HCT116 (cell line): ENCODE data around the gene LMO7. TPM values are rescaled to one million over a fixed set of nuclear protein-coding genes. Genes with fewer than 3 reads are reported as not detected.

ENCODE experiments used
- ATAC-seq: fragments of 200-7000 bp; cut with Tn5 transposase; 2 replicates; pipeline ENCODE4 v1.9.1; 2020; ENCODE audit warnings: mild to moderate bottlenecking, moderate library complexity
- BruUV-seq: library from RNA; stranded (reverse); fragments of 400-500 nt; replicated peaks from 2 replicates; lab custom pipeline; 2021; lab: Mats Ljungman, UMichigan
- CTCF ChIA-PET: fragments of 300-600 bp; sonication (Branson Sonifier 250); formaldehyde crosslinking; loops from one replicate; lab custom pipeline; 2021; ENCODE audit warnings: antibody characterized with exemption; lab: Charles Lee
- POLR2A ChIA-PET: fragments of 300-600, 350-600 bp; sonication (Branson Sonifier 250); formaldehyde crosslinking; loops from one replicate; lab custom pipeline; 2021; ENCODE audit warnings: antibody characterized with exemption; lab: Charles Lee
- RAD21 ChIA-PET, 2 experiments: fragments of 300-600 bp; sonication (Branson Sonifier 250); formaldehyde crosslinking; loops; one replicate each; lab custom pipeline; 2023; ENCODE audit warnings: low total read pairs in 2 of 2; ENCODE audit not compliant: uncharacterized antibody in 2 of 2, unreplicated experiment in 2 of 2, low non-redundant PET in 1 of 2; lab: Charles Lee
- DNase-seq: peaks from one replicate; pipeline ENCODE4 v3.0.0-alpha.2; 2010; ENCODE audit warnings: low read depth, low spot score
- H2AFZ ChIP-seq: fragments of 200-600 bp; shearing (Covaris generic), sonication (generic); 2 replicates; pipeline ENCODE4 v1.6.1; 2017; ENCODE audit warnings: low read depth, mixed run types, mixed read lengths, antibody characterized with exemption, low read length; ENCODE audit not compliant: poor library complexity, severe bottlenecking
- H3K27ac ChIP-seq: 2 replicates; pipeline ENCODE4 v1.5.1; 2012; ENCODE audit warnings: low read depth, low read length
- H3K27me3 ChIP-seq: fragments of 200-600 bp; sonication (generic); 2 replicates; pipeline ENCODE4 v1.6.1; 2016; ENCODE audit warnings: mixed run types, low read length, mixed read lengths; ENCODE audit not compliant: insufficient read depth
- H3K36me3 ChIP-seq, 2 experiments: fragments of 200-500 bp in 1 of 2; fragments of 200-600 bp in 1 of 2; sonication (Bioruptor generic) in 1 of 2; sonication (generic) in 1 of 2; 2 replicates each; pipeline versions ENCODE4 v1.5.1 to v1.6.1; 2014 to 2016; ENCODE audit warnings: low read length in 2 of 2, inconsistent platforms in 1 of 2, mixed read lengths in 1 of 2, mixed run types in 1 of 2; ENCODE audit not compliant: insufficient read depth in 2 of 2, control insufficient read depth in 1 of 2
- H3K4me1 ChIP-seq, 2 experiments: fragments of 200-600 bp in 1 of 2; sonication (generic) in 1 of 2; 2 replicates each; pipeline versions ENCODE4 v1.5.1 to v1.6.1; 2012 to 2017; ENCODE audit warnings: low read length in 2 of 2, inconsistent platforms in 1 of 2, mild to moderate bottlenecking in 1 of 2, mixed read lengths in 1 of 2, mixed run types in 1 of 2, moderate library complexity in 1 of 2; ENCODE audit not compliant: insufficient read depth in 2 of 2, control insufficient read depth in 1 of 2
- H3K4me2 ChIP-seq: fragments of 200-600 bp; sonication (generic); 2 replicates; pipeline ENCODE4 v1.6.1; 2017; ENCODE audit warnings: mixed run types, low read length, mixed read lengths
- H3K4me3 ChIP-seq, 2 experiments: fragments of 200-600 bp in 1 of 2; sonication (generic) in 1 of 2; replicated peaks in 1 of 2; 2 replicates each; pipeline ENCODE4 v1.5.1; 2011 to 2016; ENCODE audit warnings: low read length in 2 of 2, control low read depth in 1 of 2, low read depth in 1 of 2, mild to moderate bottlenecking in 1 of 2, mixed read lengths in 1 of 2, mixed run types in 1 of 2
- H3K79me2 ChIP-seq: fragments of 200-600 bp; sonication (generic); 2 replicates; pipeline ENCODE4 v1.6.1; 2017; ENCODE audit warnings: mild to moderate bottlenecking, mixed run types, low read length, moderate library complexity, mixed read lengths; ENCODE audit not compliant: insufficient read depth
- H3K9ac ChIP-seq: fragments of 200-600 bp; sonication (generic); 2 replicates; pipeline ENCODE4 v1.6.1; 2016; ENCODE audit warnings: low read length, mixed read lengths
- H3K9me2 ChIP-seq: fragments of 200-600 bp; sonication (generic), shearing (Covaris generic); 2 replicates; pipeline ENCODE4 v1.6.1; 2017; ENCODE audit warnings: mixed run types, mild to moderate bottlenecking, moderate library complexity; ENCODE audit not compliant: insufficient read depth
- H3K9me3 ChIP-seq, 2 experiments: fragments of 200-500 bp in 1 of 2; fragments of 200-600 bp in 1 of 2; sonication (Bioruptor generic) in 1 of 2; sonication (generic) in 1 of 2; 2 replicates each; pipeline ENCODE4 v1.6.1; 2014 to 2017; ENCODE audit warnings: low read length in 2 of 2, mixed read lengths in 2 of 2, inconsistent platforms in 1 of 2, low read depth in 1 of 2, mild to moderate bottlenecking in 1 of 2, mixed run types in 1 of 2, moderate library complexity in 1 of 2; ENCODE audit not compliant: control insufficient read depth in 1 of 2, insufficient read depth in 1 of 2
- H4K20me1 ChIP-seq: fragments of 200-600 bp; sonication (generic), shearing (Covaris generic); 2 replicates; pipeline ENCODE4 v1.6.1; 2017; ENCODE audit warnings: mixed run types, mild to moderate bottlenecking, moderate library complexity; ENCODE audit not compliant: insufficient read depth
- ATF3 ChIP-seq: IDR thresholded peaks from 2 replicates; pipeline ENCODE4 v1.6.1; 2012
- CBX3 ChIP-seq: IDR thresholded peaks from 2 replicates; pipeline ENCODE4 v1.6.1; 2012; ENCODE audit warnings: low read depth
- CTCF ChIP-seq, 3 experiments: fragments of 200-600 bp in 1 of 3; sonication (generic) in 1 of 3; IDR thresholded peaks in 2 of 3; conservative IDR thresholded peaks in 1 of 3; 2 replicates each; pipeline ENCODE4 v1.5.1; 2012 to 2017; ENCODE audit warnings: low read depth in 2 of 3, low read length in 2 of 3, antibody characterized with exemption in 1 of 3, borderline replicate concordance in 1 of 3, control low read depth in 1 of 3, mild to moderate bottlenecking in 1 of 3, mixed read lengths in 1 of 3, mixed run types in 1 of 3, moderate library complexity in 1 of 3; ENCODE audit not compliant: insufficient read depth in 1 of 3
- EGR1 ChIP-seq: IDR thresholded peaks from 2 replicates; pipeline ENCODE4 v1.6.1; 2012; ENCODE audit warnings: low read depth
- ELF1 ChIP-seq: IDR thresholded peaks from 2 replicates; pipeline ENCODE4 v1.6.1; 2012; ENCODE audit warnings: low read depth, borderline replicate concordance
- EZH2 ChIP-seq: fragments of 200-600 bp; sonication (generic); IDR thresholded peaks from 2 replicates; pipeline ENCODE4 v1.6.1; 2017; ENCODE audit warnings: antibody characterized with exemption, mixed run types
- EZH2phosphoT487 ChIP-seq: fragments of 200-600 bp; IDR thresholded peaks from 2 replicates; pipeline ENCODE4 v1.6.1; 2018; ENCODE audit warnings: antibody characterized with exemption, borderline replicate concordance
- JUND ChIP-seq: IDR thresholded peaks from 2 replicates; pipeline ENCODE4 v1.6.1; 2012
- TCF7L2 ChIP-seq: IDR thresholded peaks from 2 replicates; pipeline ENCODE4 v1.7.0; 2011; ENCODE audit warnings: borderline replicate concordance, inconsistent platforms; ENCODE audit not compliant: insufficient read depth, insufficient read length; ENCODE audit errors: extremely low read depth
- YY1 ChIP-seq: IDR thresholded peaks from 2 replicates; pipeline ENCODE4 v1.6.1; 2011; ENCODE audit warnings: low read length, low read depth, moderate library complexity, mild to moderate bottlenecking; ENCODE audit not compliant: insufficient replicate concordance; ENCODE audit errors: extremely low read depth
- intact Hi-C: fragments of 100-400 bp; cut with micrococcal nuclease; formaldehyde crosslinking; loops from 2 replicates; pipeline ENCODE4 v1.10.0; 2022
- total RNA-seq: library from RNA; stranded (reverse); gene quantifications from one replicate; pipeline ENCODE4 v1.2.1, GENCODE V29; 2021; ENCODE audit not compliant: unreplicated experiment
- TF ChIP-seq, protein P1 (sequence below): IDR thresholded peaks from 2 replicates; pipeline ENCODE4 v1.6.1; 2012; ENCODE audit warnings: low read depth

Gene LMO7
- total RNA-seq, 1 experiment from 2014 or later, result 8.1 TPM

- no peak for DNase-seq
- no peaks in the 10 kb centered on the region for H3K9me3 ChIP-seq
- no peaks in the 10 kb centered on the region for H3K4me1 ChIP-seq
- TF ChIP-seq EZH2 (no peak), ATF3 (no peak), JUND (no peak)
- no peaks in the 10 kb centered on the region for H3K27me3 ChIP-seq
- no peak overlapping the region for H3K27ac ChIP-seq
- no peak for ATAC-seq
- no peak overlapping the region for H2AFZ ChIP-seq
- intact Hi-C loops, result no loop called here
- no peaks in the 10 kb centered on the region for H3K36me3 ChIP-seq
- H3K9me2 ChIP-seq, result no peaks in the 10 kb centered on the region
- no peaks in the 10 kb centered on the region for H3K79me2 ChIP-seq
- H3K9ac ChIP-seq, result no peak overlapping the region
- no peaks in the 10 kb centered on the region for H4K20me1 ChIP-seq
- POLR2A ChIA-PET, result no interaction called here
- no peak overlapping the region for H3K4me2 ChIP-seq
- BruUV-seq, result no TSS peak
- CTCF ChIA-PET, result no interaction called here
- RAD21 ChIA-PET, result no interaction called here
- no peak overlapping the region for H3K4me3 ChIP-seq
Measured at GRCh38 chr13:75617230-75617629, 18.9 kb upstream of the LMO7 start.

DNA sequence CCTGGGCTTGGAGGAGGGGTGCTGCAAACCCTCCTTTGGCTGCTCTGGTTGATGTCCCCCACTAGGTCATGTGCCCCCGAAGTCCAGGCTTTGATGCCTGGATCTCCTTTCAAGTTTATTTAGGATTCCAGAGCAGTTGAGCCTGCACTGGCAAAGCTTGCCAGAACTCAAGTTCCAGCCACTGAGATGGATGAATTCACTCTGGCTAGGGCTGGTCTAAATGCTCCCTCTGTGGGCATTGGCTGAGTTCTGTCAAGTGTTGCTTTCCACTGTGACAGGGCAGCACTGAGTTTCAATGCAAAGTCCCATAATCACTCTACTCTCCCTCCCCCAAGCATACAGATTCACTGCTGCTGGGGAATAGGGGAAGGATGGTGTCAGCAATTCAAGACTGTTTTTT, 17.8 kb upstream of the LMO7 start:
- TF ChIP-seq YY1, result no peak
- TF ChIP-seq JUND, result no peak
- TF ChIP-seq CTCF (IDR thresholded peaks at IDR 0.05 in 2 of 3, conservative IDR thresholded peaks at IDR 0.05 in 1 of 3; ENCODE audit: borderline replicate concordance in 1 of 3, insufficient read depth in 1 of 3, low read depth in 2 of 3, low read length in 2 of 3), result no peak
- TF ChIP-seq EZH2phosphoT487, result no peak
- no peak for TF ChIP-seq ELF1
- TF ChIP-seq CBX3, result no peak
- no peak for TF ChIP-seq TCF7L2
- TF ChIP-seq ATF3, result no peak
- TF ChIP-seq EGR1, result no peak
- TF ChIP-seq, protein P1, sequence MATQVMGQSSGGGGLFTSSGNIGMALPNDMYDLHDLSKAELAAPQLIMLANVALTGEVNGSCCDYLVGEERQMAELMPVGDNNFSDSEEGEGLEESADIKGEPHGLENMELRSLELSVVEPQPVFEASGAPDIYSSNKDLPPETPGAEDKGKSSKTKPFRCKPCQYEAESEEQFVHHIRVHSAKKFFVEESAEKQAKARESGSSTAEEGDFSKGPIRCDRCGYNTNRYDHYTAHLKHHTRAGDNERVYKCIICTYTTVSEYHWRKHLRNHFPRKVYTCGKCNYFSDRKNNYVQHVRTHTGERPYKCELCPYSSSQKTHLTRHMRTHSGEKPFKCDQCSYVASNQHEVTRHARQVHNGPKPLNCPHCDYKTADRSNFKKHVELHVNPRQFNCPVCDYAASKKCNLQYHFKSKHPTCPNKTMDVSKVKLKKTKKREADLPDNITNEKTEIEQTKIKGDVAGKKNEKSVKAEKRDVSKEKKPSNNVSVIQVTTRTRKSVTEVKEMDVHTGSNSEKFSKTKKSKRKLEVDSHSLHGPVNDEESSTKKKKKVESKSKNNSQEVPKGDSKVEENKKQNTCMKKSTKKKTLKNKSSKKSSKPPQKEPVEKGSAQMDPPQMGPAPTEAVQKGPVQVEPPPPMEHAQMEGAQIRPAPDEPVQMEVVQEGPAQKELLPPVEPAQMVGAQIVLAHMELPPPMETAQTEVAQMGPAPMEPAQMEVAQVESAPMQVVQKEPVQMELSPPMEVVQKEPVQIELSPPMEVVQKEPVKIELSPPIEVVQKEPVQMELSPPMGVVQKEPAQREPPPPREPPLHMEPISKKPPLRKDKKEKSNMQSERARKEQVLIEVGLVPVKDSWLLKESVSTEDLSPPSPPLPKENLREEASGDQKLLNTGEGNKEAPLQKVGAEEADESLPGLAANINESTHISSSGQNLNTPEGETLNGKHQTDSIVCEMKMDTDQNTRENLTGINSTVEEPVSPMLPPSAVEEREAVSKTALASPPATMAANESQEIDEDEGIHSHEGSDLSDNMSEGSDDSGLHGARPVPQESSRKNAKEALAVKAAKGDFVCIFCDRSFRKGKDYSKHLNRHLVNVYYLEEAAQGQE, result no peak
- TF ChIP-seq, all 23 proteins: peak for 0
- no peaks in the 10 kb centered on the region for H3K4me1 ChIP-seq
- H2AFZ ChIP-seq, result no peak overlapping the region
- RAD21 ChIA-PET, result no interaction called here
- no peaks in the 10 kb centered on the region for H3K9me3 ChIP-seq
- no peaks in the 10 kb centered on the region for H4K20me1 ChIP-seq
- ATAC-seq, result no peak
- no TSS peak for BruUV-seq
- H3K4me2 ChIP-seq, result no peak overlapping the region
- POLR2A ChIA-PET, result no interaction called here
- intact Hi-C loops, result no loop called here
- no peaks in the 10 kb centered on the region for H3K9me2 ChIP-seq
- no peaks in the 10 kb centered on the region for H3K79me2 ChIP-seq
- DNase-seq, result no peak
- H3K27me3 ChIP-seq, result no peaks in the 10 kb centered on the region
- H3K36me3 ChIP-seq, result no peaks in the 10 kb centered on the region
- CTCF ChIA-PET, result no interaction called here
- no peak overlapping the region for H3K4me3 ChIP-seq
- no peak overlapping the region for H3K27ac ChIP-seq
- no peak overlapping the region for H3K9ac ChIP-seq
